GM23338 (cell line): ENCODE results near the gene XYLT1.

Experiments
- CREB1 ChIP-seq: fragments of 250-450 bp; sonication (Bioruptor Pico); IDR thresholded peaks from 2 replicates; pipeline ENCODE4 v1.5.0; 2020; ENCODE audit warnings: low read depth, mild to moderate bottlenecking, moderate library complexity
- CTCF ChIP-seq, 2 experiments: fragments of 200-600 bp in 1 of 2; sonication (generic) in 1 of 2; conservative IDR thresholded peaks; 2 replicates each; pipeline versions ENCODE4 v1.5.1 to v1.6.1; 2016 to 2017; ENCODE audit warnings: antibody characterized with exemption in 2 of 2, low read depth in 2 of 2, mild to moderate bottlenecking in 2 of 2, moderate library complexity in 1 of 2
- EZH2 ChIP-seq: fragments of 200-600 bp; sonication (generic); IDR thresholded peaks from one replicate; pipeline ENCODE4 v1.8.0; 2017; ENCODE audit warnings: antibody characterized with exemption, mild to moderate bottlenecking, low read depth; ENCODE audit not compliant: unreplicated experiment
- EZH2phosphoT487 ChIP-seq: fragments of 200-600 bp; sonication (generic); IDR thresholded peaks from one replicate; pipeline ENCODE4 v1.8.1; 2018; ENCODE audit warnings: antibody characterized with exemption; ENCODE audit not compliant: unreplicated experiment
- JUNB ChIP-seq: IDR thresholded peaks from one replicate; pipeline ENCODE4 v1.6.1; 2016; ENCODE audit warnings: antibody characterized with exemption; ENCODE audit not compliant: unreplicated experiment
- NANOG ChIP-seq: IDR thresholded peaks from 2 replicates; pipeline ENCODE4 v1.6.1; 2016; ENCODE audit warnings: antibody characterized with exemption, borderline replicate concordance
- POLR2AphosphoS5 ChIP-seq: IDR thresholded peaks from 2 replicates; pipeline ENCODE4 v1.6.1; 2016; ENCODE audit warnings: antibody characterized with exemption, low read depth
- REST ChIP-seq: IDR thresholded peaks from one replicate; pipeline ENCODE4 v1.6.1; 2018; ENCODE audit warnings: antibody characterized with exemption; ENCODE audit not compliant: unreplicated experiment
- ZNF114 ChIP-seq: fragments of 250-450 bp; sonication (Bioruptor Pico); IDR thresholded peaks from 2 replicates; pipeline ENCODE4 v1.5.0; 2020; ENCODE audit warnings: mild to moderate bottlenecking, moderate library complexity
- TF ChIP-seq, protein P1 (sequence below): IDR thresholded peaks from 2 replicates; pipeline ENCODE4 v1.6.1; 2016; ENCODE audit warnings: antibody characterized with exemption

GRCh38 chr16:17306745-17307144 lies 164.0 kb downstream of the XYLT1 start:
- TF ChIP-seq CTCF (conservative IDR thresholded peaks at IDR 0.05; ENCODE audit: low read depth in 2 of 2) (no peak), EZH2 (no peak), REST (no peak), POLR2AphosphoS5 (no peak), NANOG (no peak), CREB1 (no peak), EZH2phosphoT487 (no peak), ZNF114 (CRISPR knock-in tag) (no peak), JUNB (no peak)
- TF ChIP-seq, protein P1, sequence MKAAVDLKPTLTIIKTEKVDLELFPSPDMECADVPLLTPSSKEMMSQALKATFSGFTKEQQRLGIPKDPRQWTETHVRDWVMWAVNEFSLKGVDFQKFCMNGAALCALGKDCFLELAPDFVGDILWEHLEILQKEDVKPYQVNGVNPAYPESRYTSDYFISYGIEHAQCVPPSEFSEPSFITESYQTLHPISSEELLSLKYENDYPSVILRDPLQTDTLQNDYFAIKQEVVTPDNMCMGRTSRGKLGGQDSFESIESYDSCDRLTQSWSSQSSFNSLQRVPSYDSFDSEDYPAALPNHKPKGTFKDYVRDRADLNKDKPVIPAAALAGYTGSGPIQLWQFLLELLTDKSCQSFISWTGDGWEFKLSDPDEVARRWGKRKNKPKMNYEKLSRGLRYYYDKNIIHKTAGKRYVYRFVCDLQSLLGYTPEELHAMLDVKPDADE, result no peak
